DOHH2 (cell line): Measurements from ENCODE around the gene TMOD2.

ENCODE experiments used
- EZH2phosphoT487 ChIP-seq: fragments of 200-600 bp; sonication (generic); IDR thresholded peaks from 2 replicates; pipeline ENCODE4 v1.6.1; 2017; ENCODE audit warnings: borderline replicate concordance, mild to moderate bottlenecking, antibody characterized with exemption, low read length, moderate library complexity, mixed read lengths
- TF ChIP-seq, protein P1 (sequence below): fragments of 200-600 bp; sonication (generic); IDR thresholded peaks from one replicate; pipeline ENCODE4 v1.5.1; 2014; ENCODE audit warnings: antibody characterized with exemption, mild to moderate bottlenecking, low read depth, low read length; ENCODE audit not compliant: poor library complexity, severe bottlenecking

DNA sequence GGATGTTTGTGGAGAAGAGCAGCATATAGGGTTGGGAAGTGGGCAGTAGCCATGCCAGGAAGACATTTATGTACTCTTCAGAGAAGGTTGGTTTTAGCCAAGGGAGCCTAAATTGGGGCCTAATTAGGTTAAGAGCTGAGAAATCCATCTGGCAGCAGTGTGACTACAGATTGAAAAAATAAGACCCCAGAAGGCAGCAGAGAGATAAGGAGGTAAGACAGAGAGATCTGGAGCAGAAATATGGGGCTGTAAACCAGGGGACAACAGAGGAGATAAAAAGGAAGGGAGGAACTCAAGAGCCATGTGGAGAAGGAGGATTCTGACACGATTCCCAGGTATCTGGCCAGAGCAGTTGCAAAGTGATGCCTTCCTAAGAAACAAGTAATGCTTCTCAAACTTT, 37.2 kb upstream of the TMOD2 start:
- TF ChIP-seq, protein P1, sequence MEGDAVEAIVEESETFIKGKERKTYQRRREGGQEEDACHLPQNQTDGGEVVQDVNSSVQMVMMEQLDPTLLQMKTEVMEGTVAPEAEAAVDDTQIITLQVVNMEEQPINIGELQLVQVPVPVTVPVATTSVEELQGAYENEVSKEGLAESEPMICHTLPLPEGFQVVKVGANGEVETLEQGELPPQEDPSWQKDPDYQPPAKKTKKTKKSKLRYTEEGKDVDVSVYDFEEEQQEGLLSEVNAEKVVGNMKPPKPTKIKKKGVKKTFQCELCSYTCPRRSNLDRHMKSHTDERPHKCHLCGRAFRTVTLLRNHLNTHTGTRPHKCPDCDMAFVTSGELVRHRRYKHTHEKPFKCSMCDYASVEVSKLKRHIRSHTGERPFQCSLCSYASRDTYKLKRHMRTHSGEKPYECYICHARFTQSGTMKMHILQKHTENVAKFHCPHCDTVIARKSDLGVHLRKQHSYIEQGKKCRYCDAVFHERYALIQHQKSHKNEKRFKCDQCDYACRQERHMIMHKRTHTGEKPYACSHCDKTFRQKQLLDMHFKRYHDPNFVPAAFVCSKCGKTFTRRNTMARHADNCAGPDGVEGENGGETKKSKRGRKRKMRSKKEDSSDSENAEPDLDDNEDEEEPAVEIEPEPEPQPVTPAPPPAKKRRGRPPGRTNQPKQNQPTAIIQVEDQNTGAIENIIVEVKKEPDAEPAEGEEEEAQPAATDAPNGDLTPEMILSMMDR: no peak
- no peak for TF ChIP-seq EZH2phosphoT487
